Measurements from ENCODE around the gene TMED8. TPM values are rescaled to one million over a fixed set of nuclear protein-coding genes. Genes with fewer than 3 reads are reported as not detected.

TMED8 gene
- total and polyA plus RNA-seq, 5 donors = 2.4 to 7.5 (median 6.4) TPM

GRCh38 chr14:77406086-77406485 lies 29.2 kb upstream of the TMED8 start:
- Histone ChIP-seq H3K4me3 (ENCODE audit: low read length) (no peak overlapping the region), H3K4me1 (ENCODE audit: control insufficient read depth, insufficient read depth, low read length) (no peaks in the 10 kb centered on the region), H3K27ac (ENCODE audit: low read length) (no peak overlapping the region), H3K27me3 (ENCODE audit: control insufficient read depth, insufficient read depth) (no peaks in the 10 kb centered on the region), H3K9me3 (ENCODE audit: control insufficient read depth, low read length) (no peaks in the 10 kb centered on the region)
- ATAC-seq (no peak), DNase-seq (no peak)
- 48% methylated on average over 3 of the region's 3 CpGs for WGBS
- intact Hi-C loops (cut with DNase I) = no loop called here

DNA sequence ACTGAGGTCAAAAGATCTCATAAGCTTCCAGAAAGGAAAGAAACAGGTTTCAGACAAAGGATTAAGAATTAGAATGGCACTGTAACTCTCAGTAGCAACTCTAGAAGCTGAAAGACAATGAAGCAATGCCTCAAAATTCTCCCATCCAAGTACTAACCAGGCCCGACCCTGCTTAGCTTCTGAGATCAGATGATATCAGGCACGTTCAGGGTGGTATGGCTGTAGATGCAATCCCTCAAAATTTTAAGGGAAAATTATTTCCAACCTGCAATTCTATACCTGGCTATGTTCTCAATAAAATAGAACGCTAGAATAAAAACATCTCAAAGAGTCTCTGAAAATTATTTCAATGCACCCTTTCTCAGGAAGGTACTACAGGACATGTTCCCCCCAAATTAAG lies 26.9 kb upstream of the TMED8 start:
- ATAC-seq (no peak), DNase-seq (no peak)
- Histone ChIP-seq H3K27ac (ENCODE audit: low read length) (no peak overlapping the region), H3K4me3 (ENCODE audit: low read length) (no peak overlapping the region), H3K4me1 (ENCODE audit: control insufficient read depth, insufficient read depth, low read length) (no peaks in the 10 kb centered on the region), H3K9me3 (ENCODE audit: control insufficient read depth, low read length) (no peaks in the 10 kb centered on the region), H3K27me3 (ENCODE audit: control insufficient read depth, insufficient read depth) (no peaks in the 10 kb centered on the region)
- 89% methylated on average over 3 of the region's 3 CpGs for WGBS
- intact Hi-C loops (cut with DNase I) = no loop called here

DNA sequence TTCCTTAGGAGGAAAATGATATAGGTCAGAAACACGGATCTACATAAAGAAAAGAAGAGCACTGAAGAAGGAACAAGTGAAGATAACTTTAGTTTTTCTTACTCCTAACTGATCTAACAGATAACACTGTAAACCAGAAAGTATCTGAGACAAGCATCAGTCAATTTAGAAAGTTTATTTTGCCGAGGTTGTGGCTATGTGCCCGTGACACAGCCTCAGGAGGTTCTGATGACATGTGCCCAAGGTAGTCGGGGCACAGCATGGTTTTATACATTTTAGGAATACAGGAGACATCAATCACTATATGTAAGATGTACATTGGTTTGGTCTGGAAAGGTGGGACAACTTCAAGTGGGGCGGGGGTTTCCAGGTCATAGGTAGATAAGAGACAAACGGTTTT lies 23.3 kb upstream of the TMED8 start:
- Histone ChIP-seq H3K9me3 (ENCODE audit: control insufficient read depth, low read length) (no peaks in the 10 kb centered on the region), H3K4me3 (ENCODE audit: low read length) (no peak overlapping the region), H3K27me3 (ENCODE audit: control insufficient read depth, insufficient read depth) (no peaks in the 10 kb centered on the region), H3K4me1 (ENCODE audit: control insufficient read depth, insufficient read depth, low read length) (no peaks in the 10 kb centered on the region), H3K27ac (ENCODE audit: low read length) (no peak overlapping the region)
- intact Hi-C loops (cut with DNase I) = no loop called here
- DNase-seq (no peak), ATAC-seq (no peak)
- 79% methylated on average over 6 of the region's 6 CpGs for whole genome bisulfite sequencing

DNA sequence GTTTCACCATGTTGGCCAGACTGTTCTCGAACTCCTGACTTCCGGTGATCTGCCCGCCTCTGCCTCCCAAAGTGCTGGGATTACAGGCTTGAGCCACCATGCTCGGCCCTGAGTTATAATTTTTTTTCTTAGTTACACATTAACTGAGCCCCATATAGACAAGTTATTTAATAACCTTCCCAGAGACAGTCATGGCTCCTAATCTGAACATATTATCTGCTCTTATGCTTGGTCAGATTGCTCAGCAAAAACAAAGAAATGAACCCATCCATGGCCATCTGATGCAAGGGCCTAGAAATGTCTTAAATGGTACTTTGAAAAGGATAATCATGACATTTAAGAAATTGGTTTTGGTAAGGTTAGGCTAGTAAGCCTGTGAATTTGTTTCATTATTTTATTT lies 13.3 kb upstream of the TMED8 start:
- no peak overlapping the region for H3K4me3 ChIP-seq (ENCODE audit: low read length)
- DNase-seq (no peak), ATAC-seq (no peak)
- no peak overlapping the region for H3K27ac ChIP-seq (ENCODE audit: low read length)
- WGBS = 93% methylated on average over 4 of the region's 4 CpGs
- intact Hi-C loops (cut with DNase I) = no loop called here
- H3K27me3 ChIP-seq (ENCODE audit: control insufficient read depth, insufficient read depth) = no peaks in the 10 kb centered on the region
- no peaks in the 10 kb centered on the region for H3K9me3 ChIP-seq (ENCODE audit: control insufficient read depth, low read length)
- H3K4me1 ChIP-seq (ENCODE audit: control insufficient read depth, insufficient read depth, low read length) = no peaks in the 10 kb centered on the region

DNA sequence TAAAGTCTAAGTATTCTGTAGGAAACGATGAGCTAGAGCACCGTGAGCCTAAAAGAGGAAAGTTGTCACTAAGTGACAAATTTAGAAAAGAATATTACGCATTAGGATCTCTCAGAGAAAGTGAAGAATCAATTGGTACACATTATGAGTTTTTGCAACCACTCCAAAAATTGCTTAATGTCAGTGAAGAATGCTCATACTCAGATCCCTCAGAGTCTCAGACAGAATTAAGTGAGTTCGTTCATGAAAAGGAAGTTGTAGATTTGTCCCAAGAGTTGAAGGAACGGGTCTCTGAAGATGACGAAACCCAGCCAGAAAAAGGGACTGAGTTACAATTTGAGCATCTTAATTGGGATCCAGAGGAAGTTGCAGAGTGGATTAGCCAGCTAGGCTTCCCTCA lies 1.8 kb upstream of the TMED8 start:
- H3K4me1 ChIP-seq (ENCODE audit: control insufficient read depth, insufficient read depth, low read length) = peaks cover 4% of the 10 kb centered on the region
- H3K27me3 ChIP-seq (ENCODE audit: control insufficient read depth, insufficient read depth) = no peaks in the 10 kb centered on the region
- 88% methylated on average over 6 of the region's 6 CpGs for WGBS
- no peak overlapping the region for H3K4me3 ChIP-seq (ENCODE audit: low read length)
- DNase-seq = no peak
- no peaks in the 10 kb centered on the region for H3K9me3 ChIP-seq (ENCODE audit: control insufficient read depth, low read length)
- ATAC-seq = no peak
- intact Hi-C loops (cut with DNase I) = no loop called here
- no peak overlapping the region for H3K27ac ChIP-seq (ENCODE audit: low read length)

GRCh38 chr14:77377502-77377844 lies 579 bp upstream of the TMED8 start:
- Histone ChIP-seq H3K27ac (ENCODE audit: low read length) (no peak overlapping the region), H3K4me1 (ENCODE audit: control insufficient read depth, insufficient read depth, low read length) (peaks cover 4% of the 10 kb centered on the region), H3K4me3 (ENCODE audit: low read length) (peak overlapping the region; percentile 76), H3K27me3 (ENCODE audit: control insufficient read depth, insufficient read depth) (no peaks in the 10 kb centered on the region), H3K9me3 (ENCODE audit: control insufficient read depth, low read length) (no peaks in the 10 kb centered on the region)
- intact Hi-C loops (cut with DNase I) = no loop called here
- ATAC-seq = no peak
- 14% methylated on average over 10 of the region's 10 CpGs for WGBS
- DNase-seq = no peak

- 13% methylated on average over 24 of the region's 24 CpGs for WGBS
- intact Hi-C loops (cut with DNase I) = no loop called here
- Histone ChIP-seq H3K4me1 (ENCODE audit: control insufficient read depth, insufficient read depth, low read length) (peaks cover 4% of the 10 kb centered on the region), H3K27me3 (ENCODE audit: control insufficient read depth, insufficient read depth) (no peaks in the 10 kb centered on the region), H3K27ac (ENCODE audit: low read length) (peak overlapping the region; percentile 77), H3K4me3 (ENCODE audit: low read length) (peak overlapping the region; percentile 76), H3K9me3 (ENCODE audit: control insufficient read depth, low read length) (no peaks in the 10 kb centered on the region)
- ATAC-seq = peak in 1 of 2 donors; percentile 11
- peak; percentile 28 to 69 (median 64) for DNase-seq
Measured at GRCh38 chr14:77375973-77376770, 722 bp downstream of the TMED8 start.

- H3K9me3 ChIP-seq (ENCODE audit: control insufficient read depth, low read length) = no peaks in the 10 kb centered on the region
- no peak overlapping the region for H3K27ac ChIP-seq (ENCODE audit: low read length)
- ATAC-seq (no peak), DNase-seq (no peak)
- no peaks in the 10 kb centered on the region for H3K27me3 ChIP-seq (ENCODE audit: control insufficient read depth, insufficient read depth)
- H3K4me3 ChIP-seq (ENCODE audit: low read length) = no peak overlapping the region
- intact Hi-C loops (cut with DNase I) = no loop called here
- peaks cover 4% of the 10 kb centered on the region for H3K4me1 ChIP-seq (ENCODE audit: control insufficient read depth, insufficient read depth, low read length)
- 79% methylated on average over 9 of the region's 9 CpGs for WGBS
Measured at GRCh38 chr14:77375164-77375950, 1.5 kb downstream of the TMED8 start.

GRCh38 chr14:77372304-77372841 lies 4.5 kb downstream of the TMED8 start:
- ATAC-seq = no peak
- intact Hi-C loops (cut with DNase I) = no loop called here
- no peaks in the 10 kb centered on the region for H3K27me3 ChIP-seq (ENCODE audit: control insufficient read depth, insufficient read depth)
- H3K4me1 ChIP-seq (ENCODE audit: control insufficient read depth, insufficient read depth, low read length) = peaks cover 2% of the 10 kb centered on the region
- no peak overlapping the region for H3K27ac ChIP-seq (ENCODE audit: low read length)
- H3K9me3 ChIP-seq (ENCODE audit: control insufficient read depth, low read length) = no peaks in the 10 kb centered on the region
- DNase-seq = no peak
- WGBS = 61% methylated on average over 4 of the region's 4 CpGs
- no peak overlapping the region for H3K4me3 ChIP-seq (ENCODE audit: low read length)

GRCh38 chr14:77369285-77369684 lies 7.6 kb downstream of the TMED8 start:
- no peak for DNase-seq
- intact Hi-C loops (cut with DNase I) = no loop called here
- ATAC-seq = no peak
- H3K27me3 ChIP-seq (ENCODE audit: control insufficient read depth, insufficient read depth) = no peaks in the 10 kb centered on the region
- no peak overlapping the region for H3K4me3 ChIP-seq (ENCODE audit: low read length)
- H3K4me1 ChIP-seq (ENCODE audit: control insufficient read depth, insufficient read depth, low read length) = no peaks in the 10 kb centered on the region
- no peaks in the 10 kb centered on the region for H3K9me3 ChIP-seq (ENCODE audit: control insufficient read depth, low read length)
- H3K27ac ChIP-seq (ENCODE audit: low read length) = no peak overlapping the region
- 46% methylated on average over 1 of the region's 1 CpG for WGBS

- Histone ChIP-seq H3K4me3 (ENCODE audit: low read length) (no peak overlapping the region), H3K27me3 (ENCODE audit: control insufficient read depth, insufficient read depth) (no peaks in the 10 kb centered on the region), H3K4me1 (ENCODE audit: control insufficient read depth, insufficient read depth, low read length) (no peaks in the 10 kb centered on the region), H3K27ac (ENCODE audit: low read length) (no peak overlapping the region), H3K9me3 (ENCODE audit: control insufficient read depth, low read length) (no peaks in the 10 kb centered on the region)
- DNase-seq = no peak
- WGBS = 89% methylated on average over 3 of the region's 3 CpGs
- no peak for ATAC-seq
- intact Hi-C loops (cut with DNase I) = no loop called here
Measured at GRCh38 chr14:77364146-77364545, 12.7 kb downstream of the TMED8 start.

Measured in right cardiac atrium (tissue), 5 donors.